HG03439 (cell line): ENCODE results near the gene C19orf67.

ENCODE experiments used
- ATAC-seq: cut with Tn5 transposase; IDR thresholded peaks from one replicate; pipeline ENCODE4 v1.9.1; 2021; ENCODE audit warnings: mild to moderate bottlenecking, moderate library complexity; ENCODE audit not compliant: unreplicated experiment

Gene C19orf67

GRCh38 chr19:14088634-14089411, 3.2 kb upstream of the C19orf67 start:
- ATAC-seq = no peak

- no peak for ATAC-seq
Observed at GRCh38 chr19:14086098-14086497, 515 bp upstream of the C19orf67 start.

- ATAC-seq = no peak
Observed at GRCh38 chr19:14082675-14082960, 3.0 kb downstream of the C19orf67 start.

GRCh38 chr19:14081797-14082674, 3.5 kb downstream of the C19orf67 start:
- peak; percentile 6 for ATAC-seq

GRCh38 chr19:14080887-14081796, 4.4 kb downstream of the C19orf67 start:
- ATAC-seq = peak; percentile 77

GRCh38 chr19:14078411-14078810, 7.2 kb downstream of the C19orf67 start:
- ATAC-seq = no peak

GRCh38 chr19:14073925-14074838, 11.4 kb downstream of the C19orf67 start:
- ATAC-seq = no peak

GRCh38 chr19:14073261-14073924, 12.2 kb downstream of the C19orf67 start:
- peak; percentile 47 for ATAC-seq

GRCh38 chr19:14072535-14073260, 12.9 kb downstream of the C19orf67 start, which contains the start of gene MISP3:
MISP3 (plus strand) TSS chr19:14072786; CDS start chr19:14073310, 524 bp downstream.
- no peak for ATAC-seq

- ATAC-seq = no peak
Observed at GRCh38 chr19:14070268-14071050, 15.1 kb downstream of the C19orf67 start.

- no peak for ATAC-seq
Observed at GRCh38 chr19:14066134-14066533, 19.4 kb downstream of the C19orf67 start.

- ATAC-seq = no peak
Observed at GRCh38 chr19:14063105-14063504, 22.5 kb downstream of the C19orf67 start.

- no peak for ATAC-seq
Observed at GRCh38 chr19:14062558-14062855, 23.1 kb downstream of the C19orf67 start.

- no peak for ATAC-seq
Observed at GRCh38 chr19:14061751-14062557, 23.6 kb downstream of the C19orf67 start, which contains the start of gene PALM3. PALM3 (minus strand) TSS chr19:14062076; CDS start chr19:14061980, 96 bp downstream.

GRCh38 chr19:14061081-14061749, 24.4 kb downstream of the C19orf67 start:
- ATAC-seq = no peak

GRCh38 chr19:14059652-14060155, 25.9 kb downstream of the C19orf67 start:
- no peak for ATAC-seq
